Upper lobe of right lung (tissue), 1 donor: ENCODE results near the gene FOS. TPM values are rescaled to one million over a fixed set of nuclear protein-coding genes. Genes with fewer than 3 reads are reported as not detected.

Source experiments
- ATAC-seq: fragments of 200-7000 bp; cut with Tn5 transposase; one replicate; pipeline ENCODE4 v1.9.1; 2020; ENCODE audit warnings: mild to moderate bottlenecking, moderate library complexity
- DNase-seq: peaks from one replicate; pipeline ENCODE4 v3.0.0-alpha.2; 2020
- H3K27ac ChIP-seq: fragments of 200-600 bp; one replicate; pipeline ENCODE4 v1.8.0; 2022
- H3K27me3 ChIP-seq: fragments of 200-600 bp; one replicate; pipeline ENCODE4 v1.8.0; 2022; ENCODE audit warnings: mild to moderate bottlenecking
- H3K36me3 ChIP-seq: fragments of 200-600 bp; one replicate; pipeline ENCODE4 v1.8.0; 2022
- H3K4me1 ChIP-seq: fragments of 200-600 bp; one replicate; pipeline ENCODE4 v1.8.0; 2022
- H3K4me3 ChIP-seq: fragments of 200-600 bp; one replicate; pipeline ENCODE4 v1.8.0; 2022; ENCODE audit warnings: mild to moderate bottlenecking
- H3K9me3 ChIP-seq: fragments of 200-600 bp; one replicate; pipeline ENCODE4 v1.8.0; 2022
- CTCF ChIP-seq: fragments of 200-600 bp; IDR thresholded peaks from one replicate; pipeline ENCODE4 v1.8.0; 2022; ENCODE audit warnings: antibody characterized with exemption
- intact Hi-C: fragments of 100-400 bp; cut with DNase I; formaldehyde crosslinking; loops from one replicate; pipeline ENCODE4 v1.11.0; 2022
- long read RNA-seq: library from polyadenylated mRNA; unstranded; transcript quantifications from one replicate; pipeline ENCODE4 v2.0.0, GENCODE V29; 2021
- total RNA-seq: library from RNA; stranded (reverse); fragmentation: NEBNext Ultra II Directional; extraction: Animal tissue kit (Norgen Biotek cat#: 25700); gene quantifications from one replicate; pipeline ENCODE4 v1.2.1, GENCODE V29; 2021
- donor health status: DM: no; HTN: yes; CAD: no; lungs with severe emphysema.

Gene FOS
- 204 TPM for total RNA-seq
- long read RNA-seq, transcript FOS-206 (2 exons, 1,280 nt) = minor isoform, 5 of 108 reads
- long read RNA-seq, transcript FOS-208 (3 exons, 1,496 nt) = minor isoform, 5 of 108 reads
- long read RNA-seq, transcript FOS-201 (4 exons, 2,158 nt) = major isoform, 74 of 108 reads
- long read RNA-seq, partial matches to known transcripts = 0 of 108 reads
- long read RNA-seq, other reads (novel, unspliced or antisense) = 20 of 108 reads

- peak; percentile 80 for ATAC-seq
- Histone ChIP-seq H3K27me3 (no peaks in the 10 kb centered on the region), H3K36me3 (peaks cover 21% of the 10 kb centered on the region), H3K9me3 (no peaks in the 10 kb centered on the region), H3K4me1 (peaks cover 43% of the 10 kb centered on the region), H3K4me3 (peak within 1 kb of the TSS; percentile 85), H3K27ac (peak within 1 kb of the TSS; percentile 100)
- no peak for TF ChIP-seq CTCF
- intact Hi-C loops = no loop called here
- peak; percentile 95 for DNase-seq
These were observed at the start of gene FOS for GRCh38 chr14:75278422-75279152. TSS of gene FOS (plus strand) at chr14:75278828. CDS start at chr14:75278983, 155 bp downstream.

- DNase-seq (no peak), ATAC-seq (no peak)
- no peak for TF ChIP-seq CTCF
- peaks cover 11% of the 10 kb centered on the region for H3K4me1 ChIP-seq
- no peaks in the 10 kb centered on the region for H3K9me3 ChIP-seq
- no peaks in the 10 kb centered on the region for H3K36me3 ChIP-seq
- H3K27ac ChIP-seq = no peak overlapping the region
- no peak overlapping the region for H3K4me3 ChIP-seq
- H3K27me3 ChIP-seq = no peaks in the 10 kb centered on the region
- intact Hi-C loops = no loop called here
These were observed 48.9 kb upstream of the FOS start for GRCh38 chr14:75229661-75230139.

- no peak for TF ChIP-seq CTCF
- DNase-seq (peak; percentile 67), ATAC-seq (peak; percentile 66)
- intact Hi-C loops = no loop called here
- Histone ChIP-seq H3K36me3 (no peaks in the 10 kb centered on the region), H3K9me3 (no peaks in the 10 kb centered on the region), H3K4me3 (no peak overlapping the region), H3K27me3 (no peaks in the 10 kb centered on the region), H3K27ac (no peak overlapping the region), H3K4me1 (peaks cover 11% of the 10 kb centered on the region)
These were observed 48.4 kb upstream of the FOS start for GRCh38 chr14:75230140-75230792.

GRCh38 chr14:75231320-75231719, 47.3 kb upstream of the FOS start:
- no peaks in the 10 kb centered on the region for H3K9me3 ChIP-seq
- TF ChIP-seq CTCF = no peak
- no peaks in the 10 kb centered on the region for H3K27me3 ChIP-seq
- DNase-seq (no peak), ATAC-seq (no peak)
- H3K4me1 ChIP-seq = peaks cover 11% of the 10 kb centered on the region
- no peak overlapping the region for H3K4me3 ChIP-seq
- no peak overlapping the region for H3K27ac ChIP-seq
- H3K36me3 ChIP-seq = no peaks in the 10 kb centered on the region
- intact Hi-C loops = no loop called here

GRCh38 chr14:75232191-75232590, 46.4 kb upstream of the FOS start:
- Histone ChIP-seq H3K4me1 (peaks cover 11% of the 10 kb centered on the region), H3K27ac (no peak overlapping the region), H3K27me3 (no peaks in the 10 kb centered on the region), H3K4me3 (no peak overlapping the region), H3K9me3 (no peaks in the 10 kb centered on the region), H3K36me3 (no peaks in the 10 kb centered on the region)
- TF ChIP-seq CTCF = no peak
- intact Hi-C loops = no loop called here
- no peak for ATAC-seq
- no peak for DNase-seq
